ENCODE results near the gene SENP1.

Gene SENP1

DNA sequence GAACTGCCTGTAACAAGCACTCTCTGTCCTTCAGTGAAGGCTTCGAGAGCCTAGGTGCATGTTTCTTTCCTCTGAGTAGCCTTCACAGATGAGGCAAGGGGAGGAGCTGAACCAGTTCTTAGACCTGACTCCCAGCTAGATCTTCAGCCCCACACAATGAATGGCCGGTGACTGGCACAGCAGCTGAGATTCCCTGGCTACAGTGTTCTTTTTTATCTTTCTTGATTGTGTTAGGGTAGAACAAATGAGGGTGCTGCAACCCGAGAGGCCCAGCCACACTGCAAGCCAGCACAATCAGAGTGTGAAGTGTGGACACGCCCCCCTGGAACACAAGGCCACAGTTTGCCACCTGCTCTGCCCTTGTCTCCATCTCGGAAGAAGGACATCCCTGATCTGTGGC, 82.5 kb downstream of the SENP1 start:
- TF ChIP-seq Cebpa-rat (IDR thresholded peaks at IDR 0.05), result no peak
- no peak overlapping the region for H3K4me2 ChIP-seq
- H3K27ac ChIP-seq, result no peak overlapping the region
- H3K9me3 ChIP-seq, result no peaks in the 10 kb centered on the region
- H3K9ac ChIP-seq, result no peak overlapping the region
- H3K27me3 ChIP-seq, result no peaks in the 10 kb centered on the region
- H3K4me3 ChIP-seq, result no peak overlapping the region
- H3K4me1 ChIP-seq, result peaks cover 23% of the 10 kb centered on the region
- H4K20me1 ChIP-seq, result no peaks in the 10 kb centered on the region
- no peaks in the 10 kb centered on the region for H3K36me3 ChIP-seq

DNA sequence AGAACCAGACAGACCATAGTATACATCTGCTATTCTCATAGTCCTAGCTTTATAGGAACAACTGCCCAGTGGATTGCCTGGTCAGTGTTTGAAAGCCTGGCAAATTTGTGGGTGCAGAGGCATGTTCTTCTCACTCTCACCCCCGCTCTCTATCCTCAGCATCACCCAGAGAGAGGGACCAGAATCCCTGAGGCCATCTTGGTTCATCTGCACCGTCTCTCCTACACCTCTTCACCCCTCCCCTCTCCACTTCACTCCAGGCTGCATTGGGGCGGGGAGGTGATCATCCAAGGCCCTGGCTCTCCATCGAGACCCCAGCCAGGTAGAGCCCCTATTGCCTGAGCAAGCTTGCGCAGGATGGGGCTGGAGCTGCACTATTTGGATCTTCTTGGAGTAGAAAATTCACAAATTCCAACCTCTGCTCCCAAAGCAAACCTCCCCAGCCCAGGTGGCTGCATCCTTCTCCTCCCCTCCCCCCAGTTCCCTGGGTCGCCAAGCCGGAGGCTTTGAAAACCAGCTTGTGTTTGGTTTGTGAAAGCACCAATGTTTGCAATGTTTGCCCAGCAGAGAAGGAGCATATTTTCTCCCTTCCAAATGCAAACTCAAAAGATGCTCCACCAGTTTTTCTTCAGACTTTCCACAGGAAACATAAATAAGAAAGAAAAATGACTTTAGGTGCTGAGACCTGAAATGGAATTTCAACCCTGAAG, 83.0 kb downstream of the SENP1 start:
- Histone ChIP-seq H3K4me3 (no peak overlapping the region), H3K9me3 (no peaks in the 10 kb centered on the region), H3K4me1 (peaks cover 17% of the 10 kb centered on the region), H4K20me1 (no peaks in the 10 kb centered on the region), H3K27ac (no peak overlapping the region), H3K4me2 (no peak overlapping the region), H3K27me3 (no peaks in the 10 kb centered on the region), H3K9ac (no peak overlapping the region), H3K36me3 (no peaks in the 10 kb centered on the region)
- no peak for TF ChIP-seq Cebpa-rat (IDR thresholded peaks at IDR 0.05)

DNA sequence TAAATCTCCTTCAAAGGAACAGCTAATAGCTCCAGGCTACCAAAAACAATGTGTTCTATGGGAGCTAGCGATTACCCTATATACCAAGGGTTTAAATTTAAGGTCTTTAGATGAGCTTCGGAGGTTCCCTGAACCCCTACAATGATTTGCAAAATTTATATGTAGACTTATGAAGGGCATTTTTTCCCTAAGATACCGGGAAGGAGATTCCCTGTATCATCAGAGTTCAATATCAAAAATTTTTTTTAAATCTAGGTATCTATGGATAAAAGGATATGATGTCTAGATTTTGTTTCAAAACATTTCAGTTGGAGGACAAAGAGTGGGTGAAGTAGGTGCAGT, 83.7 kb downstream of the SENP1 start:
- no peaks in the 10 kb centered on the region for H3K27me3 ChIP-seq
- no peaks in the 10 kb centered on the region for H3K9me3 ChIP-seq
- no peak overlapping the region for H3K4me2 ChIP-seq
- H3K4me3 ChIP-seq, result no peak overlapping the region
- H3K9ac ChIP-seq, result no peak overlapping the region
- no peaks in the 10 kb centered on the region for H4K20me1 ChIP-seq
- peaks cover 10% of the 10 kb centered on the region for H3K4me1 ChIP-seq
- no peak overlapping the region for H3K27ac ChIP-seq
- H3K36me3 ChIP-seq, result no peaks in the 10 kb centered on the region
- TF ChIP-seq Cebpa-rat (IDR thresholded peaks at IDR 0.05), result no peak

DNA sequence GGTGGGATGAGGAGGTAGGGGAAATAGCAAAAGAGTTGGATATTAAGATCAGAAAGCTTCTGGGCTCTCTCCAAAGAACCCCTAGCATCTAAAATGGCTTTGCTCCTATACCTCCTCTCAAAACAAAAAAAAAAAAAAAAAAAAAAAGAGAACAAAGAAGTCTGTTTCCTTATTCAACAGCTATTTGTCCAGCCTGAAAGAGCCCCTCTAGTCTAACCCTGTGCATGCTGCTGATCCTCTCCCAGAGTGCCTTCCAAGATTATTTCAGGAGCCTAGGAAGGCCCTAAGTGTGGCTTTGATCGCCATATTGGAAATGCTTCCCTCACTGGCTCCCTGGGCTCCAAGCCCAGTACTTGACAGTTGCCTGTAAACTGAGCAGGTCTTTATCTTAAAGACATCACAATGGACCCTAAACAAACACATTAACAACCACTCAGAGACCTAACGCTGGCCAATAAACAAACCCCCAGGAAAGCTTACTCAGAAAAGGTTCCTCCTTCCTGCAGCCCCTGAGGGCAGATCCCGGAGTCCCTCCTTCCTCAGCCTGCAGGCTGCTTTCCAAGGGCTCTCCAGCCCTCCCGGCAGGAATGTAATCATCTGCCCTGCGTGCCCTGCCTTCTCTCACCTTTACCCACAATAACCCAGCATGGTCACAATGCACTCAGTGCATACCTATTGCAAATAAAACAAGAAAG, 84.2 kb downstream of the SENP1 start:
- no peaks in the 10 kb centered on the region for H3K9me3 ChIP-seq
- H3K4me3 ChIP-seq, result no peak overlapping the region

DNA sequence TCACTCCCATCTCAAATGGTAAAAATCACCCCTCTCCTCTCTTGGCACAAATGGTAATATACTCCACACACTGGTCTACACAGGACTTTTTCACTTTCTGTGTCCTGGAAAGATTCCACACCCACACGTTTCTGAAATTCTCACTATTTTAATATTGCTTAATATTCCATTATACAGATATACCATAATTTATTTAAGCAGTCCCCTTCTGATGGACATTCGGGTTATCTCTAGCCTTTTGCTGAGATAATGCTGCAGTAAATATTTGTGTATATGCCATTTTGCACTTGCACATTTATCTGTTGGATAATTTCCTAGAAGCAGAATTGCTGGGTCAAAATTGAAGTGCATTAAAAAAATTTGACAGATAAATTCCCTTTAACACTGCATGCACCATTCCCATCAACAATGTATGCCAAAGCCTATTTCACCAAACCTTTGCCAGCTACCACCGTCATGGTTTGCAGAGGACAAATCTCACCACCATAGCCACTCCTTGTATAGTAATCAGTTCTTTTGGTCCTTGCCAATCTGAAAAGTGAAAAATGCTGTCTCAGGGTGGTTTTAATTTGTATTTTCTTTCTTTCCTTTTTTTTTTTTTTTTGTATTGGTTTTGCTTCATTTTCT, 86.1 kb downstream of the SENP1 start:
- H4K20me1 ChIP-seq, result no peaks in the 10 kb centered on the region
- H3K4me1 ChIP-seq, result no peaks in the 10 kb centered on the region
- H3K4me3 ChIP-seq, result no peak overlapping the region
- H3K27ac ChIP-seq, result no peak overlapping the region
- H3K27me3 ChIP-seq, result no peaks in the 10 kb centered on the region
- no peak overlapping the region for H3K4me2 ChIP-seq
- TF ChIP-seq Cebpa-rat (IDR thresholded peaks at IDR 0.05), result no peak
- no peaks in the 10 kb centered on the region for H3K36me3 ChIP-seq
- no peaks in the 10 kb centered on the region for H3K9me3 ChIP-seq
- H3K9ac ChIP-seq, result no peak overlapping the region

More for the DNA sequence above, 84.2 kb downstream of the SENP1 start:
- Histone ChIP-seq H4K20me1 (no peaks in the 10 kb centered on the region), H3K4me1 (peaks cover 5% of the 10 kb centered on the region), H3K4me2 (no peak overlapping the region), H3K9ac (no peak overlapping the region), H3K27ac (no peak overlapping the region), H3K27me3 (no peaks in the 10 kb centered on the region), H3K36me3 (no peaks in the 10 kb centered on the region)
- no peak for TF ChIP-seq Cebpa-rat (IDR thresholded peaks at IDR 0.05)

DNA sequence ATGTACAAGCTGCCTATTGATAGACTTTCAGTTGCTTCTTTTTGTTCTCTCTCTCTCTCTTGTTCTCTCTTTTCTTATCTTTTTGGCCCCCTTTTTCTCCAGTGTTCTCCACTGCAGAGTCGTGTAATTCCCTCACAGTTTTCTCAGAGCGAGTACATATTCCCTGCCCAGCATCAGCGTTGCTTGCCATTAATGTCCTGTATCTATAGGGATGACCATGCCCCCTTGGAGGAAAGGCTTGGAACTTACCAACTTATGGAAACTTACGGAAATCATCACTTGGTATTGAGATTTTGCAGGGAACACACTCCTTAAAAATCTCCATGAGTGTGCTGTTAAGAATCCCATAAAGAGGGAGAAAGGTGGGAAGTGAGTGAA, 87.3 kb downstream of the SENP1 start:
- Histone ChIP-seq H3K4me3 (no peak overlapping the region), H4K20me1 (no peaks in the 10 kb centered on the region), H3K9ac (no peak overlapping the region), H3K4me2 (no peak overlapping the region), H3K36me3 (no peaks in the 10 kb centered on the region), H3K9me3 (no peaks in the 10 kb centered on the region), H3K27ac (no peak overlapping the region), H3K27me3 (no peaks in the 10 kb centered on the region), H3K4me1 (no peaks in the 10 kb centered on the region)
- TF ChIP-seq Cebpa-rat (IDR thresholded peaks at IDR 0.05), result no peak

DNA sequence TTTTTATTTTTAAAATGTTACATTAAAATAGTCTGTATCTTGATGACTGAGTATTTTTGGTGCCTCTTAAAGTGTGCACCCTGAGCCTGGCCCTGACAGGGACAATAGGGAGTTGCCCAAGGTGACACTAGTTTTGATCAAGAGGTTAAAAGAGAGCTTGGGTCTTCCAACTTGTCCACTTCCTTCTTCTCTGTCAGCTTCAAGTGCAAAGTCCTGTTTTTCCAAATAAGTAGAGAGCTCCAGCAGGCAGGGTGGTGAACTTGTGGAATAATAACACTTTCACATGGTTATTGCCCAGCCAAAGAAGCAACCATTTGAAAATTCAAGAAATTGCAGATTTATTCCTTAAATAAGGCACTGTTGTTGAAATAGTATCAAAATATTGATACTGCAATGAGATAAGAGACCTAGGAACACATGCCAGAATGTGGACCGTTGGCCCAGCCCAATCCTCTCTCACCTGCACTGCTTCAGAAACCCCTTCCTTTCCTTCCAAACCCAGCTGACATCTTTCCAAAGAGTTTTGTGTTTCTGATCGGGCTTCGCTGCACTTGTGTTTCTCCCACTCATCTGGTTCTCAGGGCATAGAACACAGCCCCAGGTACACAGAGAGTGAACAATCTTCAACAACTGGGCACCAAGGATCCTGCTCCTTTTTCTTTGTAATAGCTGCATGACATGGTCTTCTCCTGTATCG, 87.8 kb downstream of the SENP1 start:
- Histone ChIP-seq H3K27ac (no peak overlapping the region), H3K9me3 (no peaks in the 10 kb centered on the region), H3K4me2 (no peak overlapping the region), H3K9ac (no peak overlapping the region), H3K4me3 (no peak overlapping the region), H3K27me3 (no peaks in the 10 kb centered on the region), H3K4me1 (no peaks in the 10 kb centered on the region), H4K20me1 (no peaks in the 10 kb centered on the region), H3K36me3 (no peaks in the 10 kb centered on the region)
- no peak for TF ChIP-seq Cebpa-rat (IDR thresholded peaks at IDR 0.05)

DNA sequence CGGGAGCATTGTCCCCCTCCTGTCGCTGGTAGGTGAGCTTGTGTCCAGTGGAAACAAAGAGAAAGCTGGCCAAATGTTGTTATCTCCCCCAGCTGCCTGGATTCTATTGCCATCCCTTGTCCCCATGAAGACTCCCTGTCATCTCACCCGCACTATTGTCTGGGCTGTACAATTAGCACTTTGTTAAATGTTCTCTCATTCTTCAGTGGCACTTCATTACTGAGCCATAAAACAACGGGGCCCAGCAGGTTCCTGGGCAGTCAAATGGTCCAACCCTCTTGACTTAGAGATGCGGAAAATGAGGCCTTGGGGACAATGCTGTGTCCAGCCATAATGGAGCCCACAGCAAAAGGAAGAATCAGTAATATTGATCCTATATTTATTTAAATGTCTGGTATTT, 88.4 kb downstream of the SENP1 start:
- TF ChIP-seq Cebpa-rat (IDR thresholded peaks at IDR 0.05), result no peak
- Histone ChIP-seq H3K9ac (no peak overlapping the region), H4K20me1 (no peaks in the 10 kb centered on the region), H3K36me3 (no peaks in the 10 kb centered on the region), H3K27ac (no peak overlapping the region), H3K4me1 (no peaks in the 10 kb centered on the region), H3K4me3 (no peak overlapping the region), H3K4me2 (no peak overlapping the region), H3K9me3 (no peaks in the 10 kb centered on the region), H3K27me3 (no peaks in the 10 kb centered on the region)

DNA sequence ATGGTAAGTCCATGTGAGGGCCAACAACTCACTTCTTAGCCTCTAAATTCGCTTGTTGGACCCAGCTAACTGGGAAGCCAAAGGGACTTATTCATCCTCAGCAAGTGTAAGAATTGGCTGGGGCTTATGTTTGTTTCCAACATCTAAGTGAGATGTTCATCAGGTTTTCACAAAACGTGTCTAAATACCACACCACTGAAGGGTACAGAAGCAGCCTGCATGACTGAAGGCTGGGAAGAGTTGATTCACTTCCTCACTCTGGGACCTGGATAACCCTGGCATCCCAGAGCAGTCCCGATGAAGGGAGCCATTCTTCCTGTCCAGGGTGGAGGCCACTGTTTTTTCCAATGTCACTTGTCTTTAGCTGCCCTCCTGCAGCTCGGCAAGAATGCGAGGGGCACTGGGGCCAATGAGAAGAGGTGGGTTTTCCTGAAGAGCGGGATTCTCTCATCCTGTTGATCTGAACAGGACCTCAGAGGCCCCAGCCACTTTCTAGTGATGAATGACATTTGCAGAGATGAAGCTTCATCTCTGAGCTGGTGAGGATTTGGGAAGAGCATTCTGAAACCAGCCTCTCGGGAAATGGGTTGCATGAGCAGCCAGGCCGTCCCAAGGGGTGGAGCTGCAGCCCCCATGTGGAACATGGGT, 89.4 kb downstream of the SENP1 start:
- no peak for TF ChIP-seq Cebpa-rat (IDR thresholded peaks at IDR 0.05)
- Histone ChIP-seq H3K9ac (no peak overlapping the region), H3K36me3 (no peaks in the 10 kb centered on the region), H3K9me3 (no peaks in the 10 kb centered on the region), H3K27ac (no peak overlapping the region), H3K4me3 (no peak overlapping the region), H3K4me2 (no peak overlapping the region), H3K4me1 (no peaks in the 10 kb centered on the region), H3K27me3 (no peaks in the 10 kb centered on the region), H4K20me1 (no peaks in the 10 kb centered on the region)

Measured in BLaER1 (cell line).